ENCODE data around the gene KRT84. TPM values are rescaled to one million over a fixed set of nuclear protein-coding genes. Genes with fewer than 3 reads are reported as not detected.

The KRT84 gene
- total and polyA plus RNA-seq, 9 of the 15 experiments (the other 6 are each of a cell fraction or from before 2014, with no cell fraction given): not detected

DNA sequence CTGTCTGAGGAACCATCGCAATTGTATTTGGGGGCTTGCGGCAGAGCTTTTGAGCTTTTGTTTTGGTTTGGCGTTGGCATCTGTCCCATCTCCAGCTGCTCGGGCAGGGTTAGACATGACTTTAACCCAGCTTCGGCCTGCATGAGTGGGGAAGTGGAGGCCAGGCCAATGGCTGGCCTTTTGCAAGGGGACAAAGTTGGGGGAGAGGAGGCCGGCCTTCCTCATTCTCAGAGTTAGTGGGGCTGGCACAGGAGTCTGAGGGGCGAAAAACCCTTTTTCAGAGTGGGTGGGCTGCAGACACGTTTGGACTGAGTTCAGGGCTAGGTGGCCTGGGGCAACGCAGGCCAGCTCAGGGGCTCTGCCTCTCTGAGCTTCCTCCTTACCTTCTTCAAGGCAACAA lies 15.5 kb upstream of the KRT84 start:
- in situ Hi-C loops (cut with MboI): no loop called here
- Histone ChIP-seq H3K4me2 (ENCODE audit: insufficient read depth, low read length) (no peak overlapping the region), H3K4me1 (replicated peaks in 1 of 2; ENCODE audit: control insufficient read depth in 2 of 2, insufficient read depth in 2 of 2, low read length in 2 of 2) (no peaks in the 10 kb centered on the region), H3K79me2 (ENCODE audit: control insufficient read depth, insufficient read depth, low read length) (no peaks in the 10 kb centered on the region), H3K4me3 (no peak overlapping the region), H3K36me3 (ENCODE audit: control insufficient read depth, insufficient read depth, low read length) (no peaks in the 10 kb centered on the region), H4K20me1 (replicated peaks; ENCODE audit: control insufficient read depth, insufficient read depth, low read length) (no peaks in the 10 kb centered on the region), H3K9me3 (replicated peaks; ENCODE audit: control insufficient read depth, insufficient read depth, low read depth, low read length) (no peaks in the 10 kb centered on the region), H3K27me3 (ENCODE audit: control insufficient read depth in 2 of 2, insufficient read depth in 2 of 2, low read length in 2 of 2) (peaks cover 0 to 62% of the 10 kb centered on the region in 2 experiments; a peak in 3 of 5 replicates), H3K9me1 (ENCODE audit: control insufficient read depth, insufficient read depth, low read length) (no peaks in the 10 kb centered on the region), H3K9ac (ENCODE audit: insufficient read depth in 1 of 2, low read depth in 2 of 2, low read length in 2 of 2) (no peak overlapping the region), H3K27ac (ENCODE audit: extremely low read depth, low read depth, low read length) (no peak overlapping the region), H2AFZ (ENCODE audit: low read depth, low read length) (no peak overlapping the region)
- no TSS peak for BruUV-seq (replicated peaks)
- FAIRE-seq (no peak), ATAC-seq (no peak), DNase-seq (ENCODE audit: extremely low read depth in 1 of 4, low spot score in 3 of 4) (no peak)
- WGBS (ENCODE audit: insufficient coverage, low coverage, missing lambda C conversion rate): 4% methylated on average over 9 of the region's 9 CpGs
- POLR2A ChIA-PET: interaction anchor here (0.7 kb wide), 1 partner anchor 16 kb away, joined by 4 read pairs; the partner anchor contains the start of gene KRT84
- intact Hi-C loops (cut with micrococcal nuclease): no loop called here
- TF ChIP-seq RUNX1 (IDR thresholded peaks at IDR 0.05; ENCODE audit: low read depth) (no peak), ILK (tag; IDR thresholded peaks at IDR 0.05; ENCODE audit: borderline replicate concordance, low read depth) (no peak), YBX1 (IDR thresholded peaks at IDR 0.05) (no peak), POLR2H (tag; IDR thresholded peaks at IDR 0.05; ENCODE audit: low read depth) (no peak), CREBBP (IDR thresholded peaks at IDR 0.05; ENCODE audit: low read depth, low read length) (no peak), NR4A1 (CRISPR knock-in tag; IDR thresholded peaks at IDR 0.05) (no peak), NR4A1 (tag; IDR thresholded peaks at IDR 0.05) (no peak), SETDB1 (IDR thresholded peaks at IDR 0.05; ENCODE audit: low read length) (no peak), ZNF23 (CRISPR knock-in tag; IDR thresholded peaks at IDR 0.05) (no peak)
- TF ChIP-seq, protein P1, sequence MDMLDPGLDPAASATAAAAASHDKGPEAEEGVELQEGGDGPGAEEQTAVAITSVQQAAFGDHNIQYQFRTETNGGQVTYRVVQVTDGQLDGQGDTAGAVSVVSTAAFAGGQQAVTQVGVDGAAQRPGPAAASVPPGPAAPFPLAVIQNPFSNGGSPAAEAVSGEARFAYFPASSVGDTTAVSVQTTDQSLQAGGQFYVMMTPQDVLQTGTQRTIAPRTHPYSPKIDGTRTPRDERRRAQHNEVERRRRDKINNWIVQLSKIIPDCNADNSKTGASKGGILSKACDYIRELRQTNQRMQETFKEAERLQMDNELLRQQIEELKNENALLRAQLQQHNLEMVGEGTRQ (CRISPR knock-in tag; IDR thresholded peaks at IDR 0.05): no peak
- TF ChIP-seq, protein P2, sequence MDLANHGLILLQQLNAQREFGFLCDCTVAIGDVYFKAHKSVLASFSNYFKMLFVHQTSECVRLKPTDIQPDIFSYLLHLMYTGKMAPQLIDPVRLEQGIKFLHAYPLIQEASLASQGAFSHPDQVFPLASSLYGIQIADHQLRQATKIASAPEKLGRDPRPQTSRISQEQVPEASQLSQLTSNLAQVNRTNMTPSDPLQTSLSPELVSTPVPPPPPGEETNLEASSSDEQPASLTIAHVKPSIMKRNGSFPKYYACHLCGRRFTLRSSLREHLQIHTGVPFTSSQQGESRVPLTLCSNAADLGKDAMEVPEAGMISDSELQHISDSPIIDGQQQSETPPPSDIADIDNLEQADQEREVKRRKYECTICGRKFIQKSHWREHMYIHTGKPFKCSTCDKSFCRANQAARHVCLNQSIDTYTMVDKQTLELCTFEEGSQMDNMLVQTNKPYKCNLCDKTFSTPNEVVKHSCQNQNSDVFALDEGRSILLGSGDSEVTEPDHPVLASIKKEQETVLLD (IDR thresholded peaks at IDR 0.05): no peak
- CTCF ChIA-PET (ENCODE audit: low intra/inter-chr PET ratio): no interaction called here
